Hematopoietic multipotent progenitor cell treated with erythropoietin and hydrocortisone succinate and interleukin-3 and kit ligand, for 6 days (in vitro differentiated cells): ENCODE results near the gene CRB3.
A peak's percentile ranks its signal among the peaks of the same experiment; 100 is the strongest.
"Not testable (repeated sequence)": the region's sequence is repeated elsewhere in the genome, so short reads cannot be mapped to it uniquely, and the experiment has no call there.

Experiments used
- DNase-seq: peaks from one replicate; pipeline ENCODE4 v3.0.0-alpha.2; 2015

CRB3 gene

GRCh38 chr19:6464070-6464873 lies at the start of gene CRB3:
Gene CRB3 (plus strand): TSS chr19:6464271. CDS start chr19:6464702, 431 bp downstream.
- DNase-seq: no peak

- no peak for DNase-seq
Observed at GRCh38 chr19:6414793-6415590, 49.1 kb upstream of the CRB3 start.

- DNase-seq: no peak
Observed at GRCh38 chr19:6415591-6416190, 48.4 kb upstream of the CRB3 start.

- DNase-seq: no peak
Observed at GRCh38 chr19:6416658-6417405, 47.2 kb upstream of the CRB3 start.

GRCh38 chr19:6417713-6418561 lies 46.1 kb upstream of the CRB3 start:
- no peak for DNase-seq

- DNase-seq: no peak
Observed at GRCh38 chr19:6418562-6418932, 45.5 kb upstream of the CRB3 start.

- no peak for DNase-seq
Observed at GRCh38 chr19:6421075-6422014, 42.7 kb upstream of the CRB3 start.

- DNase-seq: peak; percentile 85
Observed at GRCh38 chr19:6423499-6424194, 40.4 kb upstream of the CRB3 start.

GRCh38 chr19:6424195-6424938 lies 39.7 kb upstream of the CRB3 start, which contains the start of gene KHSRP:
Gene KHSRP (minus strand): TSS chr19:6424811. CDS start chr19:6424701, 110 bp downstream.
- peak; percentile 38 for DNase-seq

GRCh38 chr19:6424939-6425731 lies 38.9 kb upstream of the CRB3 start:
- peak; percentile 100 for DNase-seq

GRCh38 chr19:6425732-6426620 lies 38.1 kb upstream of the CRB3 start:
- peak; percentile 48 for DNase-seq

- no peak for DNase-seq
Observed at GRCh38 chr19:6427131-6427530, 36.9 kb upstream of the CRB3 start.

- DNase-seq: not testable (repeated sequence)
Observed at GRCh38 chr19:6428692-6429418, 35.2 kb upstream of the CRB3 start.

GRCh38 chr19:6429419-6430221 lies 34.5 kb upstream of the CRB3 start:
- DNase-seq: no peak

GRCh38 chr19:6431891-6432290 lies 32.2 kb upstream of the CRB3 start:
- no peak for DNase-seq

- no peak for DNase-seq
Observed at GRCh38 chr19:6433165-6433564, 30.9 kb upstream of the CRB3 start.
